B cell (primary cell): Measurements from ENCODE around the gene ZNF106. TPM values are rescaled to one million over a fixed set of nuclear protein-coding genes. Genes with fewer than 3 reads are reported as not detected.

Experiments
- ATAC-seq: fragments of 200-7000 bp; cut with Tn5 transposase; one replicate; pipeline ENCODE4 v1.10.0; 2021; ENCODE audit warnings: low read depth, mild to moderate bottlenecking, moderate number of reproducible peaks, moderate library complexity
- CTCF ChIA-PET: fragments of 350-600 bp; sonication (Branson Sonifier 250); formaldehyde crosslinking; loops from one replicate; lab custom pipeline; 2021; ENCODE audit warnings: antibody characterized with exemption, inconsistent platforms; lab: Charles Lee
- POLR2A ChIA-PET: fragments of 350-600 bp; sonication (Branson Sonifier 250); formaldehyde crosslinking; loops from one replicate; lab custom pipeline; 2021; ENCODE audit warnings: antibody characterized with exemption; lab: Charles Lee
- DNase-seq: peaks from one replicate; pipeline ENCODE4 v3.0.0; 2013
- H2AFZ ChIP-seq: 2 replicates; pipeline ENCODE4 v1.6.1; 2012; ENCODE audit warnings: mild to moderate bottlenecking, low read depth, low read length; ENCODE audit not compliant: insufficient read depth, poor library complexity, severe bottlenecking
- H3K27ac ChIP-seq, 2 donors: 1 replicate in 1 of 2; 2 replicates in 1 of 2; pipeline ENCODE4 v1.5.1; 2012 to 2013; ENCODE audit warnings: low read length in 2 of 2, mild to moderate bottlenecking in 2 of 2, moderate library complexity in 1 of 2
- H3K27me3 ChIP-seq, 4 experiments: fragments of 200-600 bp in 1 of 4; sonication (generic) in 1 of 4; replicated peaks in 1 of 4; 1 replicate in 2 of 4; 2 replicates in 2 of 4; pipeline versions ENCODE4 v1.6.1 to v1.7.0; 2013 to 2016; ENCODE audit warnings: low read length in 3 of 4, mild to moderate bottlenecking in 2 of 4, mixed read lengths in 1 of 4, moderate library complexity in 1 of 4; ENCODE audit not compliant: insufficient read depth in 4 of 4, control insufficient read depth in 3 of 4; ENCODE audit errors: control extremely low read depth in 1 of 4
- H3K36me3 ChIP-seq, 2 experiments: replicated peaks in 1 of 2; 1 replicate in 1 of 2; 2 replicates in 1 of 2; pipeline versions ENCODE4 v1.6.1 to v1.7.1; 2013; ENCODE audit warnings: low read length in 1 of 2; ENCODE audit not compliant: insufficient read depth in 2 of 2, control insufficient read depth in 1 of 2; ENCODE audit errors: control extremely low read depth in 1 of 2, extremely low read depth in 1 of 2
- H3K4me1 ChIP-seq, 2 donors: fragments of 200-600 bp in 1 of 2; sonication (generic) in 1 of 2; 1 replicate in 1 of 2; 2 replicates in 1 of 2; pipeline versions ENCODE4 v1.5.1 to v1.6.1; 2013 to 2017; ENCODE audit warnings: low read length in 2 of 2; ENCODE audit not compliant: control insufficient read depth in 2 of 2, insufficient read depth in 2 of 2
- H3K4me2 ChIP-seq: replicated peaks from 2 replicates; pipeline ENCODE3; 2012; ENCODE audit warnings: mild to moderate bottlenecking, low read depth, low read length; ENCODE audit not compliant: poor library complexity, severe bottlenecking
- H3K4me3 ChIP-seq, 5 experiments: fragments of 200-600 bp in 1 of 5; sonication (generic) in 1 of 5; 1 replicate in 3 of 5; 2 replicates in 2 of 5; pipeline versions ENCODE4 v1.5.1 to v1.7.0; 2011 to 2016; ENCODE audit warnings: low read length in 4 of 5, mild to moderate bottlenecking in 4 of 5, low read depth in 2 of 5, control low read depth in 1 of 5, moderate library complexity in 1 of 5; ENCODE audit not compliant: insufficient read depth in 1 of 5; ENCODE audit errors: control extremely low read depth in 1 of 5, extremely low read depth in 1 of 5
- H3K79me2 ChIP-seq: fragments of 200-600 bp; sonication (generic); one replicate; pipeline ENCODE4 v1.6.0; 2016; ENCODE audit warnings: low read length; ENCODE audit not compliant: control insufficient read depth, insufficient read depth
- H3K9ac ChIP-seq: fragments of 200-600 bp; sonication (generic); 2 replicates; pipeline ENCODE4 v1.6.1; 2017; ENCODE audit warnings: mild to moderate bottlenecking, low read length, moderate library complexity
- H3K9me3 ChIP-seq, 3 donors: one replicate each; pipeline versions ENCODE4 v1.6.1 to v1.7.1; 2013; ENCODE audit warnings: low read length in 2 of 3; ENCODE audit not compliant: control insufficient read depth in 2 of 3, insufficient read depth in 1 of 3; ENCODE audit errors: control extremely low read depth in 1 of 3
- H4K20me1 ChIP-seq: 2 replicates; pipeline ENCODE4 v1.6.0; 2012; ENCODE audit warnings: mild to moderate bottlenecking, low read length; ENCODE audit not compliant: insufficient read depth, control insufficient read depth, poor library complexity, severe bottlenecking
- H3K27ac Mint-ChIP-seq: one replicate; pipeline ENCODE4 v1.8.0; 2021; ENCODE audit warnings: mixed read lengths
- H3K27me3 Mint-ChIP-seq: one replicate; pipeline ENCODE4 v1.8.0; 2021; ENCODE audit warnings: mixed read lengths
- H3K4me1 Mint-ChIP-seq: one replicate; pipeline ENCODE4 v1.8.0; 2021; ENCODE audit warnings: mixed read lengths
- H3K4me3 Mint-ChIP-seq: one replicate; pipeline ENCODE4 v1.8.0; 2021; ENCODE audit warnings: mixed read lengths
- H3K9me3 Mint-ChIP-seq: one replicate; pipeline ENCODE4 v1.8.0; 2022; ENCODE audit warnings: mixed read lengths; ENCODE audit not compliant: insufficient read depth
- CTCF ChIP-seq: fragments of 200-600 bp; IDR thresholded peaks from one replicate; pipeline ENCODE4 v1.8.0; 2022; ENCODE audit warnings: antibody characterized with exemption, mild to moderate bottlenecking
- EZH2 ChIP-seq: IDR thresholded peaks from 2 replicates; pipeline ENCODE4 v1.6.1; 2012; ENCODE audit warnings: borderline replicate concordance, low read depth, mild to moderate bottlenecking, moderate library complexity, low read length; ENCODE audit not compliant: insufficient read depth, poor library complexity, severe bottlenecking
- WGBS: methylation state at CpG from one replicate; pipeline ENCODE4 v1.1.5; 2013; ENCODE audit warnings: missing lambda C conversion rate; ENCODE audit not compliant: insufficient coverage; 5-methylcytosine and 5-hydroxymethylcytosine counted together
- intact Hi-C: fragments of 100-400 bp; cut with micrococcal nuclease; formaldehyde crosslinking; loops from one replicate; pipeline ENCODE4 v1.10.0; 2022
- polyA plus RNA-seq: library from polyadenylated mRNA; depleted of rRNA; stranded (reverse); fragments of >200 nt; gene quantifications from 2 replicates; pipeline ENCODE4 v1.2.3, GENCODE V29; 2012
- total RNA-seq, 2 donors: library from RNA; stranded (reverse); fragments of 120-200 nt in 1 of 2; gene quantifications; 1 replicate in 1 of 2; 2 replicates in 1 of 2; pipeline versions ENCODE4 v1.2.3 to v1.2.4, GENCODE V29; 2013 to 2022

The ZNF106 gene
- total and polyA plus RNA-seq, 2 donors (not counting 1 experiment from before 2014, with no cell fraction given): 10.1 to 51.4 TPM

- Histone ChIP-seq H3K9me3 (no peaks in the 10 kb centered on the region), H3K4me1 (no peaks in the 10 kb centered on the region), H3K36me3 (peaks cover 3 to 81% of the 10 kb centered on the region in 2 experiments), H4K20me1 (no peaks in the 10 kb centered on the region), H3K27ac (no peak overlapping the region), H3K79me2 (no peaks in the 10 kb centered on the region), H3K4me3 (no peak overlapping the region), H3K4me2 (no peak overlapping the region), H3K27me3 (no peaks in the 10 kb centered on the region), H3K9ac (no peak overlapping the region), H2AFZ (no peak overlapping the region)
- Mint-ChIP-seq H3K9me3 (no peaks in the 10 kb centered on the region), H3K4me3 (no peak overlapping the region), H3K27ac (no peak overlapping the region), H3K4me1 (no peaks in the 10 kb centered on the region), H3K27me3 (no peaks in the 10 kb centered on the region)
- ATAC-seq (no peak), DNase-seq (no peak)
- CTCF ChIA-PET: interaction anchor here (1.1 kb wide), 1 partner anchor 44 kb away, joined by 3 read pairs; no protein-coding TSS in a partner anchor
- intact Hi-C loops: no loop called here
- WGBS: 100% methylated on average over 1 of the region's 7 CpGs
- POLR2A ChIA-PET: no interaction called here
- no peak for TF ChIP-seq CTCF
- TF ChIP-seq EZH2: no peak
These were observed 63.3 kb downstream of the ZNF106 start for GRCh38 chr15:42427429-42428223.

- Histone ChIP-seq H4K20me1 (no peaks in the 10 kb centered on the region), H3K79me2 (no peaks in the 10 kb centered on the region), H3K27me3 (no peaks in the 10 kb centered on the region), H3K4me2 (no peak overlapping the region), H2AFZ (no peak overlapping the region), H3K4me1 (no peaks in the 10 kb centered on the region), H3K4me3 (no peak overlapping the region), H3K9ac (no peak overlapping the region), H3K27ac (no peak overlapping the region), H3K9me3 (no peaks in the 10 kb centered on the region), H3K36me3 (peaks cover 10 to 84% of the 10 kb centered on the region in 2 experiments)
- H3K27me3 Mint-ChIP-seq: no peaks in the 10 kb centered on the region
- no peak overlapping the region for H3K4me3 Mint-ChIP-seq
- TF ChIP-seq EZH2: no peak
- no peak for TF ChIP-seq CTCF
- ChIA-PET POLR2A (no interaction called here), CTCF (no interaction called here)
- no peaks in the 10 kb centered on the region for H3K4me1 Mint-ChIP-seq
- no peak overlapping the region for H3K27ac Mint-ChIP-seq
- no peak for ATAC-seq
- WGBS: 89% methylated on average over 2 of the region's 2 CpGs
- no peaks in the 10 kb centered on the region for H3K9me3 Mint-ChIP-seq
- intact Hi-C loops: no loop called here
- DNase-seq: no peak
These were observed 69.6 kb downstream of the ZNF106 start for GRCh38 chr15:42421376-42421775.
